OCI-LY1 (cell line): ENCODE data around the gene ATXN7L1.
"Not testable (repeated sequence)": the region's sequence is repeated elsewhere in the genome, so short reads cannot be mapped to it uniquely, and the experiment has no call there.

Experiments used
- H2AFZ ChIP-seq: fragments of 200-600 bp; sonication (generic), shearing (Covaris generic); 2 replicates; pipeline ENCODE4 v1.6.0; 2014; ENCODE audit warnings: antibody characterized with exemption, mild to moderate bottlenecking, low read length
- H3F3A ChIP-seq: fragments of 200-600 bp; sonication (generic), shearing (Covaris generic); 2 replicates; pipeline ENCODE4 v1.6.0; 2014; ENCODE audit warnings: mild to moderate bottlenecking, antibody characterized with exemption, low read length, moderate library complexity; ENCODE audit not compliant: insufficient read depth
- H3K27ac ChIP-seq: fragments of 200-600 bp; sonication (generic); 2 replicates; pipeline ENCODE4 v1.5.1; 2014; ENCODE audit warnings: low read length, mixed run types, mild to moderate bottlenecking, low read depth; ENCODE audit not compliant: poor library complexity, severe bottlenecking
- H3K27me3 ChIP-seq: fragments of 200-600 bp; sonication (generic); 2 replicates; pipeline ENCODE4 v1.6.0; 2014; ENCODE audit warnings: antibody characterized with exemption, mild to moderate bottlenecking, low read length, moderate library complexity; ENCODE audit not compliant: insufficient read depth
- H3K36me3 ChIP-seq: fragments of 200-600 bp; sonication (generic); 2 replicates; pipeline ENCODE4 v1.6.1; 2014; ENCODE audit warnings: mild to moderate bottlenecking, antibody characterized with exemption, low read length, moderate library complexity, mixed read lengths; ENCODE audit not compliant: insufficient read depth
- H3K4me1 ChIP-seq: fragments of 200-600 bp; sonication (generic); 2 replicates; pipeline ENCODE4 v1.5.1; 2014; ENCODE audit warnings: mild to moderate bottlenecking, low read length, moderate library complexity; ENCODE audit not compliant: insufficient read depth, severe bottlenecking
- H3K4me2 ChIP-seq: fragments of 200-600 bp; sonication (generic), shearing (Covaris generic); 2 replicates; pipeline ENCODE4 v1.6.1; 2014; ENCODE audit warnings: low read length
- H3K4me3 ChIP-seq: fragments of 200-600 bp; sonication (generic); 2 replicates; pipeline ENCODE4 v1.5.1; 2014; ENCODE audit warnings: low read length, low read depth, mild to moderate bottlenecking, mixed read lengths; ENCODE audit not compliant: poor library complexity, severe bottlenecking
- H3K79me2 ChIP-seq: fragments of 200-600 bp; shearing (Covaris generic); 2 replicates; pipeline ENCODE4 v1.6.1; 2016; ENCODE audit warnings: mixed run types, low read length, mixed read lengths; ENCODE audit not compliant: insufficient read depth
- H3K9ac ChIP-seq: fragments of 200-600 bp; sonication (generic), shearing (Covaris generic); 2 replicates; pipeline ENCODE4 v1.6.1; 2014; ENCODE audit warnings: mild to moderate bottlenecking, low read length, mixed read lengths
- H3K9me2 ChIP-seq: fragments of 200-600 bp; sonication (generic), shearing (Covaris generic); 2 replicates; pipeline ENCODE4 v1.6.1; 2014; ENCODE audit warnings: low read depth, mild to moderate bottlenecking, low read length, mixed read lengths
- H3K9me3 ChIP-seq: fragments of 200-600 bp; shearing (Covaris generic); 2 replicates; pipeline ENCODE4 v1.6.1; 2014; ENCODE audit warnings: low read length, mixed read lengths
- H4K20me1 ChIP-seq: fragments of 200-600 bp; sonication (generic), shearing (Covaris generic); 2 replicates; pipeline ENCODE4 v1.6.0; 2016; ENCODE audit warnings: mild to moderate bottlenecking, low read length; ENCODE audit not compliant: insufficient read depth
- CTCF ChIP-seq: fragments of 200-600 bp; sonication (generic), shearing (Covaris generic); IDR thresholded peaks from 2 replicates; pipeline ENCODE4 v1.5.1; 2017; ENCODE audit warnings: mild to moderate bottlenecking, antibody characterized with exemption, low read length, moderate library complexity, mixed read lengths
- EZH2 ChIP-seq: fragments of 200-600 bp; sonication (generic), shearing (Covaris generic); IDR thresholded peaks from 2 replicates; pipeline ENCODE4 v1.8.0; 2017; ENCODE audit warnings: borderline replicate concordance, mixed run types, mild to moderate bottlenecking, antibody characterized with exemption, low read length, moderate library complexity, mixed read lengths

Gene ATXN7L1

GRCh38 chr7:105602325-105603305 is 273.8 kb downstream of the ATXN7L1 start:
- Histone ChIP-seq H3K9me3 (no peaks in the 10 kb centered on the region), H3K27me3 (no peaks in the 10 kb centered on the region), H3K4me2 (no peak overlapping the region), H3K4me3 (no peak overlapping the region), H3K27ac (no peak overlapping the region), H3K9me2 (no peaks in the 10 kb centered on the region), H4K20me1 (no peaks in the 10 kb centered on the region), H3K4me1 (no peaks in the 10 kb centered on the region), H3F3A (no peaks in the 10 kb centered on the region), H3K36me3 (no peaks in the 10 kb centered on the region), H2AFZ (no peak overlapping the region), H3K79me2 (no peaks in the 10 kb centered on the region), H3K9ac (no peak overlapping the region)
- TF ChIP-seq EZH2 = no peak
- no peak for TF ChIP-seq CTCF

GRCh38 chr7:105600720-105601550 is 275.5 kb downstream of the ATXN7L1 start:
- no peaks in the 10 kb centered on the region for H3K9me3 ChIP-seq
- TF ChIP-seq CTCF (no peak), EZH2 (no peak)
- H3K4me2 ChIP-seq = no peak overlapping the region
- H3K9ac ChIP-seq = no peak overlapping the region
- no peak overlapping the region for H2AFZ ChIP-seq
- H3K4me3 ChIP-seq = no peak overlapping the region
- no peaks in the 10 kb centered on the region for H4K20me1 ChIP-seq
- H3K27me3 ChIP-seq = no peaks in the 10 kb centered on the region
- no peaks in the 10 kb centered on the region for H3K79me2 ChIP-seq
- no peaks in the 10 kb centered on the region for H3K36me3 ChIP-seq
- H3K4me1 ChIP-seq = no peaks in the 10 kb centered on the region
- no peaks in the 10 kb centered on the region for H3F3A ChIP-seq
- no peaks in the 10 kb centered on the region for H3K9me2 ChIP-seq
- no peak overlapping the region for H3K27ac ChIP-seq

- no peak overlapping the region for H3K9ac ChIP-seq
- no peak overlapping the region for H3K27ac ChIP-seq
- H3K4me3 ChIP-seq = no peak overlapping the region
- no peaks in the 10 kb centered on the region for H3K9me3 ChIP-seq
- no peaks in the 10 kb centered on the region for H3K27me3 ChIP-seq
- H4K20me1 ChIP-seq = no peaks in the 10 kb centered on the region
- H3K4me2 ChIP-seq = no peak overlapping the region
- no peak overlapping the region for H2AFZ ChIP-seq
- H3K36me3 ChIP-seq = no peaks in the 10 kb centered on the region
- peaks cover 1% of the 10 kb centered on the region for H3K4me1 ChIP-seq
- no peaks in the 10 kb centered on the region for H3K79me2 ChIP-seq
- TF ChIP-seq EZH2 = no peak
- no peak for TF ChIP-seq CTCF
- no peaks in the 10 kb centered on the region for H3F3A ChIP-seq
- no peaks in the 10 kb centered on the region for H3K9me2 ChIP-seq
These were observed 276.8 kb downstream of the ATXN7L1 start for GRCh38 chr7:105599551-105599950.

DNA sequence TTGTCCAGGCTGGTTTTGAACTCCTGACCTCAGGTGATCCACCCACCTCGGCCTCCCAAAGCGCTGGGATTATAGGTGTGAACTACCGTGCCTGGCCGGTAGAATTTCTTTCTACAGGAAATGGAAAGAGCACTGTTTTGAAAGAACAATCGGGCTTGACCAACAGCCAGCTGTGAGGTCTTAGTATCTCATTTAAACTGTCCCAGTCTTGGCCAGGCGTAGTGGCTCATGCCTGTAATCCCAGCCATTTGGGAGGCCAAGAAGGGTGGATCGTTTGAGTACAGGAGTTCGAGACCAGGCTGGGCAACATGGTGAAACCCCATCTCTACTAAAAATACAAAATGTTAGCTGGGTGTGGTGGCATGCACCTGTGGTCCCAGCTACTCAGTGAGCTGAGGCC is 277.3 kb downstream of the ATXN7L1 start:
- H3K4me2 ChIP-seq, H3K27me3 ChIP-seq, H4K20me1 ChIP-seq, H3K9ac ChIP-seq, H3K9me2 ChIP-seq, H3K4me1 ChIP-seq, H3K9me3 ChIP-seq, H3K27ac ChIP-seq, H2AFZ ChIP-seq, H3K36me3 ChIP-seq, H3K4me3 ChIP-seq, H3F3A ChIP-seq, H3K79me2 ChIP-seq: not testable (repeated sequence)
